Stimulated activated CD8-positive, alpha-beta memory T cell treated with anti-CD3 and anti-CD28 coated beads, Interleukin-15, amount 100 ng/mL, for 4 hours (primary cell): Measurements from ENCODE around the gene HSPBP1.

Source experiments
- DNase-seq, 2 donors: peaks; one replicate each; pipeline ENCODE4 v3.0.0-alpha.2; 2020; ENCODE audit warnings: low read depth in 2 of 2

Gene HSPBP1

DNA sequence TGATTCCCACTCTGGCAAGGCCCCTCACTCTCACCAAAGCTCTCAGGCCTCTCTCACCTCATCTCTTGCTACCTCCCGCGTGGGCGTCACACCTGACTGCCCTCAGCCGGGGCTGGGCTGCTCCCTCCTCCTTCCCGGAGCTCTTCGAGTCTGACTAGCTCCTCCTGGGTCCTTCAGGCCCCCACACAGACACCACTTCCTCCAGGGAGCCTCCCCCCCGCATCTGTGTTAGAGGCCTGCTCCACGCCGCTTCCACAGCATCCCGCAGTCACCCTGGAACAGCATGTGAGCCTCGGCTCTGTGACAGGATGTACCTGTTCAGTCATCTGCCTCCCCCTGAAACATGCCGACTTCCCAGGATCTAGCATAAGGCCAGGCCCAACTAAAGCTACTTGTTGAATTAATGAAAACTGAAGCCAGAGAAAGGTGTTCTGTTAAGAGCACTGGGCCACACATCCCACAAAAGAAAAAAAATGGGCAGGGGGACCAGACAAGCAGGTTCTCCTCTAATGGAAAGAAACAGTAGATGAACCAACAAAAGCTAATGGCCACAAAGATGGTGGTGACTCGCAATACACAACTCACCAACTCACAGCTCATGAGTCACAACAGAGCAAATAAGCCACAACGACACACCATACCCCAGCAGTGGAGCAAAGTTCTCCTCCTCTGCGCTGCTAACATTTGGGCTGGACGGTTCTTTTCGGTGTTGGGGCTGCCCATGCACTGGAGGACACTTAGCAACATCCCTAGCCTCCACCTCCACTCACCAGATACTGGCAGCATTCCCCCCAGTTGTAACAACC lies 24.1 kb downstream of the HSPBP1 start:
- peak in 1 of 2 donors; percentile 26 for DNase-seq

DNA sequence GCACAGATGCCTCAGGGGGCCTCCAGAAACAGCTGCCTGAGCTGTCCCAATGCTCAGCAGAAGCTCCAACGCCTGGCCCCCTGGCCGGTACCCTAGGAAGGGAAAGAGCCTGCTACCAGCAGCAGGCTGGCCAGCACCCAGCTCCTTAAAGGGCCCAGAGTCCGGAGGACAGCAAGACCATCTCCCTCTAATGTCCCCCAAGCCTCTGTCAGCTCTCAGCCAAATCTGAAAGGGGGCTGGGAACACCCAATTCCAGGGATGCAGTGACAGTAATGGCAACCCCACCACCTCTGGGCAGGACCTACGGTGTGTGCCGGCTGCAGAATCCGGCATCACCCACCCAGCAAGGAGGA lies 25.3 kb downstream of the HSPBP1 start:
- no peak for DNase-seq

DNA sequence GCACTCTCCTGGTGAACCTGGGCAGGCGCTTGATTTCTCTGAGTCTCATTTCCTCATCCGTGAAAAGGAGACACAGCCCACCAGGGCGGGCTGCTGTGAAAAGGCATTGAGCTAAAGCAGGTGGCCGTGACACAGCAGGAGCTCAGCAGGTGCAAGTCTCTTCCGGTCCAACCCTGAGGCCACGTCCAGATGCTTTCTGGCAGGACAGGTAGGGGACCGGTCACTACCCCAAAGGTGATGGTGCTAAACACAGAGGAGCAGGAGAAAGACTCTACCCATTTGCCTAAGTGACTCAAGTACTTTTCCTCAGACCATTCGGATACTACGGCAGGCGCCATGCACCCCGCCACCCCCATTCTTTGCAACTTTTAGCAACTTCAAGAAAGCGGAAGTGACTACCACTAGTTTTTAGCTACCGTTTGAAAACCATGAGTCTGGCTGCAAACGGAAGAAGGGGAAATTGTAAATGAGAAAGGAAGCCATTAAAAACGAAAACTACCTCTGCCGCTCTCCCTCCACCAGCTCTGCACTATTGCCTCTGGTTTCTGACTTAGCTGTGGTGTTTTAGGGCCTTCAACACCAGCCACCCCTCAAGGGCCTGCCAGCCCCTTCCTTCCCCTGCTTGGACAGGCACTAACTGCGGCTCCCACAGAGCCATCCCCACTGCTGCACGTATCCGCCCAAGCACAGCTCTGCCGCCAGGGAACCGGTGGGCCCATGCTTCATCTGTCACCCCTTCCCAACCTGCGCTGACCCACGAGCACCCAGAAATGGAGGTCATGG lies 25.9 kb downstream of the HSPBP1 start:
- peak in 1 of 2 donors; percentile 32 for DNase-seq

DNA sequence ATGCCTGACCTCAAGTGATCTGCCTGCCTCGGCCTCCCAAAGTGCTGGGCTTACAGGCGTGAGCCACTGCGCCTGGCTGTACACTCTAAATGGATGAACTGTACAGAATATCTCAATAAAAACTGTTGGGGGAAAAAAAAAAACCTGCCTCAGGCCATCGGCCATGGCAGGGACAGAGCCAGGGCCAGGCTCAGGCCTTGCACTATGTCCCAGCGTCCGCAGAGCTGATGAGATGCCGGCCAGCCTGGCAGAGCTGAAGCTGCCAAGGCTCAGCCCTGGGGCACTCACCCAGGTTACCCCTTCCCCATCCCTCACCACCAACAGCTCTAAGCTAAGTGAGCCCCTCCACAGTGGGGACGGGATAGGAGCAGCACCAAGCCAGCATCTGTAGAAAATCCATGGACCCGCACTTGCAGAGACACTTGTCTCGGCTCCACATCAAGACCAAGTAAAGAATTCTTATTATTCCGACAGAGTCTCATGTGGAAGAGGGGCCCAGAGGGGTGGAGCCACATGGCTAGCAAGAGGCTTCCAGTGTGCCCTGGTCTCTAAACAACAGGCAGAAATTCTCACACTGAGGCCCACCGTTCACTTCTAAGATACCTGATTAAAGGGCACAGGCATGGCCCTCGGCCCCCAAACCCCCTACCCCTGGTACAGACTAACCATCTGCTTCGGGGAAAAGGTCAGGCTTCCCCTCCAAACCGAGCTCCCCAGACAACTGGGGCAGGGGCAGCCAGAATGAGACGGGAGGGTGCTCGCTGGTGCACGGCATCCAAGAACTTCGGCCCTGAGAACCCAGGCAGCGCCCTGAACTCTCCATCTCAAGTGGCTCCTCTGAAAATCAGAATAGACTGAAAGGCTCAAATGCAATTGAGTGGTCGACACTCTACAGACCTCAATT lies 26.9 kb downstream of the HSPBP1 start:
- no peak for DNase-seq

DNA sequence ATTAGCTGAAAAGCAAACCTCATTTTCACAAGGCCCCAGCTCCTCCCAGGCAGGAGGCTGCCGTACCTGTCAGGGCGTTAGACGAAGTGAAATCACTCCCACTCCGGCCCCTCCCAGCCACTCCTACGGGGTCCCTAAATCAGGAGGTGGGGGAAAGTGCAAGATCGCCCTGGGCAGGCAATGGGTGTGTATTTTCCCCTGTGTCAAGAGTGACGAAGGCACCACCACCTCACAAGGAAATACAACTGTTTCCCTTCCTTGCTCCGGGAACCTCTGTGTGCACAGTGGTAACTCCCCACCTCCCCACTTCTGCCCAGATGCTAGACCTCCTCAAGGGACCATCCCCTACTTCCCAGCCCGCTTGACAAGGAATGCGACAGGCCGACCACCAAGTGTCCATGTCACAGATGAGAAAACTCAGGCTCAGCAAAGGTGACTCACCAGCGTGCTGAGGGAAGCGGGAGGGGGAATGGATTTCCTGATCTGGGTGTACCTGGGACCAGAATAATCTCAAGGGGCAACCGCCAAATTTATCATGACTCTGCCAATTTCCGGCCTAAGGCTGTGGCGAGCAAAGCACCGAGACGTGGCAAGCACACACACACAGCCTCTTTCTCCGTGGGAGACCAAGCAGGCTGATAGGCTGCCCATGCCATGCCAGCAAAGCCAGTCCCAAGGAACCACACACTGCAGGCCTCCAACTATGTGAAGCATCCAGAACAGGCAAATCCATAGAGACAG lies 28.4 kb downstream of the HSPBP1 start:
- peak in 1 of 2 donors; percentile 34 for DNase-seq

DNA sequence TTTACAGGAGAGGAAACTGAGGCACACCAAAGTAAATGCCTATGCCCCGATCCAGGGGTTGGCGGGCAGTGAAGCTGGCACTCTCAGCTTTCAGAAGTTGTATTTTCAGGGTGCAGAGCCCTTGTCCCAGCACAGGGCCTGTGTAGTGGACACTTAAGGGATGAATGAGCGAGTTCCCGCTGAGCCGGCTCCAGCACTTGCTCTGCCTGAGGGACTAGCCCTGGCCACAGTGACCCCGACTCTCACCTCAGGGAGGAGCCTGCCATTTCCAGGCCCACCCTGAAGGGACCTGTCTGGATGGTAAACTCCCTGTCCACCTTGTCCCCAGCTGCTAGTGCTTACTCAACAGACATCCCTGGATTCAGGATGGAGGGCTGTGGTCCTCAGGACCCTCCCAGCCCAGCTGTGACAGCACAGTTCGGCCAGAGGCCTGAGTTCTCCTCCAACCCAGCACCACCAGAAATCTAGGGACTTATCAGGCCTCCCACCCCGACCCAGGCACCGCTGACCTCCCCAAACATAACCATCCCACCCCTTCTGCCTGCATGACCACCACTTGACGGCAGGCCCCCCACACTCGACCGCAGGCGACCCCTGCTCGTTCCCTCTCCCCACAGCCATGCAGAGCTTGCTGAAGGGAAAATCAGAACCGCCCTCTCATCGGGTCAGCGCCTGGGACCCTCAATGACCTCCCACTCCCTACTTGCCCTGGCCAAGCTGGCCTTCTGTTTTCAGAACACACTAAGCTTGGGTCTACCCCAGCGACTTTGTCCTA lies 29.5 kb downstream of the HSPBP1 start:
- DNase-seq, result no peak

DNA sequence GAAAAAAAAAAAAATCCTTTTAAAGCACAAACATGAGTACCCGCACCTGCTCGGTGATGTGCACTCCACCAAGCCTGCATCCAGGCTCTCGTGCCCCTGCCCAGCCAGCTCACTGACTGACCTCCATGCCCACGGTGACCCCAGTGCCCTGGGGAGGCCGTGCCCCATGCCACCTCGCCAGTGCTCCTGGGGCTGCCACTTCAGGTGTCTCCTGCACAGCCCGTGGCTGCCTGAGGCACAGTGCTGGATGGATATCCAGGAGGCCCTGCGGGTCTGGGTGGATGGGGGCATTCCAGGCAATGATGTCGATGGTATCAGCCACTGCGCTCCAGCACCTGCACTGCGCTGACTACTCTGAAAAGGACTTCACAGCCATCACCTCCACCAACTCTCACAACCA lies 30.1 kb downstream of the HSPBP1 start:
- DNase-seq, result no peak

DNA sequence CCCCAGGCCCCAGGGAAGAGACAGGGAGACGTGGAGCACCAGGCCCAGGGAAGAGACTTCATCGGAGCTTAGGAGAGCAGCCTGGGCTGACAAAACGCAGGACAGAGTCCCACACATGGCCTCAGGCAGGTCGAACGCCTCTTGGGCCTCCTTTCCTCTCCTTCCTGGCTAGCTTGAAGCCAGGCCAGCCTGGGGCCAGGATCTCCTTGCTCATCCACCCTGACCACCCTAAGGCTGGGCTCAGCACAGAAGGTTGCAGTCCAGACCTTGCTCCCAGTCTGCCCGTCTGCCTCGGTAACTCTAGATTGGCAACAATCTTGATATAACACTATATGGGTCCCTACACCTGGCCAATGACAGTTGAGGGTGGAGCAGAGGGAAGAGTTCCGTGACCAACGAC lies 31.2 kb downstream of the HSPBP1 start:
- no peak for DNase-seq

DNA sequence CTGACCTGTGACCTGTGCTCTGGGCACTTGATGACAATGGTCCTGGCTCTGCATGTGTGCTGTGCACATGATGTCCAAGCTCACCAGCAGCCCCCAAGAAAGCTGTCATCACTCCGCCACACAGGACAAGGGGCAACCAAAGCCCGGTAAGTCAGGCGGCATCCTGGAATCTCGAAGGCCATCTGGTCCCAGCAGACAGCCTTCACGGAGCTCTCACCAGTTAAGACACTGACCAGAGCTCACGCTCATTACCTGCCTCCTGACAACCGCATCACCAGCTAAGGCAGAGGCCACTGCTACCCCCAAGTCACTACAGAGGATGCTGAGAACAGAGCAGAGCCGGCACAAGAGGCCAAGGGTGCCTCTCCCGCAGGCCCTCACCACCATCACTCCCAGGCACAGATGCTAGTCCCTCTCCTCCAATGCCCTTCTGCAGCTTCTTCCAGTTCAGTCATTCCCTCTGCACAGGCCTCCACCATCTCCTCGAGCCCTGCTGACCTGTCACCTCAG lies 31.7 kb downstream of the HSPBP1 start:
- no peak for DNase-seq

DNA sequence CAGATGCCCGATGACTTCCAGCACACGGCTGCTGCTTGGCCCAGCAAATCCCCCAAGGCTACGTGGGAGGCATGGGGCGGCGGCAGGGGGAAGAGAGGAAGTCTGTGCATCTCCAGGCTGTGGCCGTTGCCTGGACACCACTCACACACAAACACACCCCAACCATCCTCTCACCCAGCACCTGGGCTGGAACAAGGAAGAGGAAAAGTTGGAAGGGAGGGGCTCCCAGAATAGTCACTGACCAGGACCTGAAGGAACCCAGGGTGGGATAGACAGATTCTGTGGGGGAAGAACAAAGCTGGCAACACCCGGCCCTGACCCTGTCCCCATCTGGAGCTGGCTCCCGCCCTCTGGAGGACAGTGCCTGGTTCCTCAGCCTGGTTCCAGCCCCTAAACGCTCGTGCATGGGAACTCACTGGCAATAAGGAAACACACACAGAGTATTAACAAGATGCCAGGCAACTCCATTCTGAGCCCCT lies 32.2 kb downstream of the HSPBP1 start:
- DNase-seq, result no peak

DNA sequence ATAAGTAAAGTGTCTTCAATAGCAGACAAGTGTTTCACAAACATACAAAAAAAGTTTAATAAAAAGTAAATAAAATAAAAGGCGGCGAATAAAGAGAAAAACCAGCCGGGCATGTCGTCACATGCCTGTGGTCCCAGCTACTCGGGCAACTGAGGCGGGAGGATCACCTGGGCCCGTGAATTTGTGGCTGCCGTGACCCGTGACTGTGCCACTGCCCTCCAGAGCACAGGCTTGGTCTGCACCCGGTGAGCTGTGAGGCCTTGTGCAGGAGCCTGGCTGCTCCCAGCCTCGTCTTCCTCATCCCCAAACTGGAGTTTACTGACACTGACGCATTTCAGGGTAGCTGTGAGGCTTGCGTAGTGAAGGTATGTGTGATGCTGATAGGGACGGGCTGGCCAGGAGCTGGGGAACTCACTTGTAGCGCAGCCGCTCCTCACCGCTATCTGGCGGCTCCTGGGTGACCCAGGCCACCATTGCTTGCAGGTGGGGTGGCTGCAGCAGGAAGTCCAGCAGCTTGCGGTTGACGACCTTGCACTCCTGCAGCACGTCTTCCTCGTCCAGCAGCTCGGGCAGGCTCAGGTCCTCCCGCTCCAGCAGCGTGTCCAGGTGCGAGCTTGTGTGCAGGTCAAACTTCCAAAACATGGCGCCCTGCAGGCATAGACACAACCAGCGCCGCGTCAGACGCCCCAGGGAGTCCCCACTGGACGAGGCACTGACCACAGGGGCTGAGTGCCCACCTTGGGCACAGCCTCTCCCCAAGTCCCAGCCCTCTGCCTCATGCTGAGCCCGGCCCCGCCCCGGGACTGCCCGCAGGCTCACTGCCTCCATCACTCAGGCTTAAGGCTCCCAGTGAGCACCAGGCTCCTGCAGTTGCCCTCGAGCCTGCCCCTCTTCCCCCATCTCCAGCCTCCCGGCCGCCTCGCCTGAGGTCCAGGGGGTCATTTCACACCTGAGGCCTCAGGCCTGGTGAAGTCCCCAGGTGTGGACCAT lies 33.2 kb downstream of the HSPBP1 start:
- no peak for DNase-seq

DNA sequence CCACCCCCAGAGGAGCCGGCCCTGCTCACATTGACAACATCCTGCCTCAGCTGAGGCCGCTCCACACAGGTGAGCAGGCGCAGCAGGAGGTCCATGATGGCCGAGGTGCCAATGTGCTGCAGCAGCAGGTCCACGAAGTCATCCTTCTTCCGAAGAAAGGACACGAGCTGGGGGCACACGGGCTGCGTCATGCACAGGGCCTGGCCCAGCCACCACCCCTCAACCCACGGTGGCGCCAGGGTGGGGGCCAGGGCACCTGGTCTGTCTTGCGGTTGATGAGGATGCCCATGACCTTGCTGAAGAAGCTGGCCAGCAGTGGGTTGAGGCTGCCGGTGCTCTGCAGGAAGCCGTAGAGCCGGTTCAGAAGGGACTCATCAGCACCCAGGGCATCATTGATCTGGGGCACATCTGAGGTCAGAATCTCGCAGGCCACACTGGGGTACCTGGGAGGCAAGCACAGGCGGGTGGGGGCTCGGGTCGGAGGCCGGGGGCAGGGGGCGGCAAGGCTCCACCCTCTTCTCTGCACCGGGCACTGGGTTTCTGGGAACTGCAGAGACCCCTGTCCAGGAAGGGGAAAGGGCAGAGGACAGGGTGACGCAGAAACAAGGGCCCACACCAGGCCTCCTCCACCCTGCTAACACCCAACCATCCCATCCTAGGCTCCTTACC lies 34.5 kb downstream of the HSPBP1 start:
- DNase-seq, result no peak

DNA sequence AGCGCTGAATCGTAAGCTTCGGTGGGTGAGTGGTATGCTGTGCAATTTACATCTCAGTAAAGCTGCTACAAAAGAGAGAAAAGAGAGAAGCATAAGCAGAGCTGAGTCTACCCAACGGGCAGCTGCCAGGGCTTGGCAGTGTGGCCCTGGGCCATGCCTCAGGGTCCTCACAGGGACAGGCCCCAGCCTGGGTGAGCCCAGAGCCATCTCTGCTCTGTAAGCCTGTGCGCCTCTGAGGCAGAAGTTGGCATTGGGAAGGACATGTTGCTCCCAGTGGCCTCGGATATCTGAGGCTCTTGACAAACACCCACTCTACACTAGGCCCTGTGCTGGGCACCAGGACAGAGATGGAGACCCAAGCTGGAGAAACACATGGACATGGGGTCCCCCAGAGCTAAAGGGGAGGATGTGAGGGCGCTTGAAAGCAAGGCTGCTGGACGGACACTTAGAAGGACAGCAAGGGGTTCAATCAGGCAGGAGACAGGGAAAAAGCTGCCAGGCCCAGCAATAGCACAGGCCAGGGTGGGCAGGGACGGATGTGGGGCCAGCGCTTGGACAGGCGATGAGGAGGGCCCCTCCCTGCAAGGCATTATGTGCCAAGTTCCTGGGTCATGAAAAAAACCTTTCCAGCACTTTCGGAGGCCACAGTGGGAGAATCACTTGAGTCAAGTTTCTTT lies 35.8 kb downstream of the HSPBP1 start:
- DNase-seq, result no peak

DNA sequence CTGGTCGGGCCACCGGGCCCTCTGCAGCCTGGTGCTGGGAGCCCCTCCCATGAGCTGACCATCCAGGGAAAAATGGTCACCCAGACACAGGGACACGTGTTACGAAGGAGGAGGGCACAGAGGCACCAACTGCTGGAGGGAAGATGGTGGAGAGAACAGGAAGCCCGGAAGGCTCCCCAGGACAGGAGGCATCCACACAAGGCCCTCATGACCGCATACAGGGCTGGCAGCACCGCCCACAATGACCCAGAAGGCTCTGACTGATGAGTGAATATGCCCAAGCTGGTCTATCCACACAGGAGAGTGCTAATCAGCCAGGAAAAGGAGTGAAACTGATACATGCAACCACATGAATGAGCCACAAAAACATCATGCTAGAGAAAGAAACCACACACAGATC lies 37.4 kb downstream of the HSPBP1 start:
- DNase-seq, result no peak

DNA sequence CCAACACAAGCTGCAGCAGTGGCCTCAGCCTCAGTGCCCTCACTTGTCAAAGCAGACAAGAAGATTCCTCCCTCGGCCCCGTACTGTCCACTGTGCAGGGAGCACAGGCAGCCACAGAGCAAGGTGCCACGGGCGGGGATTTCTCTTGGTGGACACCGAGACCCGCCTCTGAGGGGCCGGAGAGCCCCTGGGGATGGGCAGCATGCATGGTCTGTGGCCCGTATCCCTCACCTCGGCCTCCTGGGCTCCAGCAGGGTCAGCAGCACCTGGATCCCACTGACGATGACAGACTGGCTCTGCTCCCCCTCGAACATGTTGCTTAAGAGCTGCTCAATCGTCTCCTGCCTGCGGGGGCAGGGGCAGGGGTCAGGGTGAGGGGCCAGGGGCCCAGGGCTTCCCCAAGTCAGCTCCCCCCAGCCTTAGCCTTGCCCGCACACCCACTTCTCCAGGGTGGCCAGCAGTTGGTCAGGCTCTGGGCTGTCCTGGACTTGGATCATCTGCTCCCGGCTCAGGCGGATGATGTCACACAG lies 37.9 kb downstream of the HSPBP1 start:
- no peak for DNase-seq

DNA sequence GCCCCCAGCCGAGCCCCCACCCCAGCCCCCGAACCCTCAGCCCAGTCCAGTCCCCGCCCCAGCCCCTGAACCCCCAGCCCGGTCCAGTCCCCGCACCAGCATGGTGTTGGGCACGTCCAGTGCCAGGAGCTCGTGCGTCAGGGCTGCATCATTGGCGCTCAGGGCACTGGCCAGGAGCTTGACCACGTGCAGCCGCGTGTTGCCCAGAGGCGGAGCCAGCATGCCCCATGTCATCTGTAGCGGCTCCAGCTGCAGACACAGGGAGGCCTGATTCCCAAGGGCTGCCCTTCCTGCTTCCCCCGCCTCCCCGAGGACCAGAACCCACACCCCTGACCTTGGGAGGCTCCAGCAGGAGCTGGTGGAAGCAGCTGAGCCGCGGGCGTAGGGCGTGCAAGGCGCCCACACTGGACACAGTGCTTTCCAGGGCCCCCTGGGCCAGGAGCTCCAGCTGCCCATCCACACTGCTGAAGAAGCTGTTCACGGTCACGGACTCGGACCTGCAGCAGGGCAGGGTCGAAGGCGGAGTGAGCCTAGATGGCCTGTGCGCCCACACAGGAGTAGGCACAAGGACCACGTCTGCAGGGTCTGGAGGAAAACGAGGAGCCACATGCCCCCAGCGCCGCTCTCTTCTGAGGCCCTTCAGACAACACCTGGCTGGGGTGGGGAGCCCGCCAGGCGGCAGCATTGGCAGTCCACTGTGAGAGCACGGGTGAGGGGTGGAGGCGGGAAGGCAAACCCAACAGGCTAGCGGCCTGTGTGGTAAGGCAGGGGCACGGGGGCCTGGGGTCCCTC lies 38.6 kb downstream of the HSPBP1 start:
- no peak for DNase-seq

DNA sequence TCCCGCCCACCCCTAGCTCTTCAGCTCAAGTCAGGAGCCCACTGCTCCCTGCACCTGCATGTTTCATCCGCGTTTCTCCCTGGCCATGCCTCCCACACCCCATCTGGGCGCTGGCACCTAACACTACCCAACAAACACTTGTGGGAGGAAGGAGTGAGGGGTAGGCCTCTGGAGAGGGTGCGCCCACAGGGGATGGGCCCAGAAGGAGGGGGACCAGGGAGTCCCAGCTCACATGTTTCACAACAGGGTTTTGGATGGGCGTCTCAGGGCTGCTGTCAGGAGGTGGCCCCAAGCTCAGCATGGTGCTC lies 39.2 kb downstream of the HSPBP1 start:
- DNase-seq, result no peak
